ENCODE results near the gene GALNT5. TPM values are rescaled to one million over a fixed set of nuclear protein-coding genes. Genes with fewer than 3 reads are reported as not detected.

Gene GALNT5
- total RNA-seq, 1 donor from 2014 or later = 2.2 TPM

DNA sequence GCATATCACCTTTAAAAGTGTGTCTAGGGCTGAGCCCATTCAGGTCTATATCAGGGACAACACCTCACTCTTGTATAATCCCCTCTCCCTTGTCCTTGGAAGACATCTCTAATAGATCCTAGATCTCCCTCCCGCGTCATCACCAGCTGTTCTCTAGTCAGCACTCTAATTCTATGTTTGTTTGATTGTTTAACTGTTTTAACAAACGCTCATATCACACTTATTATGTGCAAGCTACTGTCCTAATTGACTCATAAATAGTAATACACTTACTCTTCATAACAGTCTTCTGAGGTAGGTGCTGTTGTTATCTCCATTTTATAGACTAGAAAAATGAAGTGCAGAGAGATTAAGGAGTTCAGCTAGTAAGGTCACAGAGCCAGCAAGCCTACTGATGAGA lies 69.7 kb downstream of the GALNT5 start:
- Mint-ChIP-seq H3K4me3 (ENCODE audit: unreplicated experiment) (no peak overlapping the region), H3K27ac (ENCODE audit: unreplicated experiment) (no peak overlapping the region), H3K9me3 (ENCODE audit: unreplicated experiment) (no peaks in the 10 kb centered on the region), H3K4me1 (ENCODE audit: low read depth, unreplicated experiment) (peaks cover 2% of the 10 kb centered on the region), H3K36me3 (ENCODE audit: low read depth, unreplicated experiment) (no peaks in the 10 kb centered on the region), H3K27me3 (ENCODE audit: low read depth, unreplicated experiment) (no peaks in the 10 kb centered on the region)
- Histone ChIP-seq H3K36me3 (ENCODE audit: insufficient read depth, low read length) (no peaks in the 10 kb centered on the region), H4K20me1 (ENCODE audit: insufficient read depth, low read length) (no peaks in the 10 kb centered on the region), H3K4me3 (ENCODE audit: insufficient read depth, low read depth, low read length) (no peak overlapping the region), H3K4me2 (ENCODE audit: low read length) (no peak overlapping the region), H3K79me2 (ENCODE audit: insufficient read depth, low read length) (no peaks in the 10 kb centered on the region), H3K27me3 (ENCODE audit: insufficient read depth, low read length) (no peaks in the 10 kb centered on the region), H3K27ac (ENCODE audit: low read depth, low read length) (no peak overlapping the region), H3K9me3 (ENCODE audit: insufficient read depth, low read depth, low read length) (no peaks in the 10 kb centered on the region), H3K9ac (ENCODE audit: low read length) (no peak overlapping the region), H2AFZ (ENCODE audit: low read depth, low read length) (no peak overlapping the region), H3K4me1 (ENCODE audit: insufficient read depth, low read length) (no peaks in the 10 kb centered on the region)
- TF ChIP-seq, protein P1, sequence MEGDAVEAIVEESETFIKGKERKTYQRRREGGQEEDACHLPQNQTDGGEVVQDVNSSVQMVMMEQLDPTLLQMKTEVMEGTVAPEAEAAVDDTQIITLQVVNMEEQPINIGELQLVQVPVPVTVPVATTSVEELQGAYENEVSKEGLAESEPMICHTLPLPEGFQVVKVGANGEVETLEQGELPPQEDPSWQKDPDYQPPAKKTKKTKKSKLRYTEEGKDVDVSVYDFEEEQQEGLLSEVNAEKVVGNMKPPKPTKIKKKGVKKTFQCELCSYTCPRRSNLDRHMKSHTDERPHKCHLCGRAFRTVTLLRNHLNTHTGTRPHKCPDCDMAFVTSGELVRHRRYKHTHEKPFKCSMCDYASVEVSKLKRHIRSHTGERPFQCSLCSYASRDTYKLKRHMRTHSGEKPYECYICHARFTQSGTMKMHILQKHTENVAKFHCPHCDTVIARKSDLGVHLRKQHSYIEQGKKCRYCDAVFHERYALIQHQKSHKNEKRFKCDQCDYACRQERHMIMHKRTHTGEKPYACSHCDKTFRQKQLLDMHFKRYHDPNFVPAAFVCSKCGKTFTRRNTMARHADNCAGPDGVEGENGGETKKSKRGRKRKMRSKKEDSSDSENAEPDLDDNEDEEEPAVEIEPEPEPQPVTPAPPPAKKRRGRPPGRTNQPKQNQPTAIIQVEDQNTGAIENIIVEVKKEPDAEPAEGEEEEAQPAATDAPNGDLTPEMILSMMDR (IDR thresholded peaks at IDR 0.05; ENCODE audit: insufficient read depth, low read depth, low read length) = no peak
- TF ChIP-seq EZH2 (IDR thresholded peaks at IDR 0.05; ENCODE audit: insufficient read depth, low read length) = no peak
- FAIRE-seq = no peak
- DNase-seq (ENCODE audit: low read depth) = no peak

DNA sequence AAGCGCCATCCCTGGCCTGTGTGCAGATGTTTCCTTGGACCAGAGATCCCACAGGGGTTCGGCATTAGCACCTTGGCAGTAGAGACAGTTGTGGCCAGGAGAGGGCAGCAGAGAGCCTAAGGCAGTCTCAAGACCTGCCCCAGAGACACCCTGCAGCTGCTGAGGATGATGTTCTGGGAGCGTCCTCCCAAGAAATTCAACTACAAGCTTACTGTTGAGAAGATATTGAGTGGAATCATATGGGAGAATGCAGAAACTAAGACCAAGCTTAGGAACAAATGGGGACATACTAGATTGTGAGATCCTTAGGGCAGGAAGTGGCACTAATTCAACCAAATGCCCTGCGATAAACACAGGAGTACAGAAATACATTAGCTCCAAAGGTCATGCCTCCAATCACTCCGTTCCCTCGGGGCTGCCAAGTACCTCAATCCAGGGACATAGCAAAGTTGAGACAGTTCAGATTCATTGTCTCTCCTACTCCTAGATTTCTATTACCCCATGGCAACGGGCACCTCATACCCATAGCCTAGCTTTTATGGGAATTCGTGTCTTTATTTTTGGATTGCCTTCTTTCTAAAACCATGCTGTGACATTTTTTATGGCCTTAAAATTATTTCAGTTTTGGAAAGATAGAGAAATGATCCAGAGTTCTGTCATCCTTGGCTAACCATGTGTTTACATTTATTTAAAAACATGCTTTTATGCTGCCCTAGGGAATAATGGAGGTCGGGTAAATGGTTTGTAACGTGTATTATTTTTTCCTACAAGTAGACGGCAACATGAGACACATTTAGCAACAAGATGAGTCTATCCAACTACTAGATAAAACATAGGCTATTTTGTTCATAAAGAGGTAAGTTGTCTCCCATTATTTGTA lies 70.4 kb downstream of the GALNT5 start:
- no peak for TF ChIP-seq EZH2 (IDR thresholded peaks at IDR 0.05; ENCODE audit: insufficient read depth, low read length)
- TF ChIP-seq, protein P1 (IDR thresholded peaks at IDR 0.05; ENCODE audit: insufficient read depth, low read depth, low read length) = peak; percentile 80
- H3K9ac ChIP-seq (ENCODE audit: low read length) = no peak overlapping the region
- H3K4me3 ChIP-seq (ENCODE audit: insufficient read depth, low read depth, low read length) = no peak overlapping the region
- no peaks in the 10 kb centered on the region for H3K36me3 Mint-ChIP-seq (ENCODE audit: low read depth, unreplicated experiment)
- no peaks in the 10 kb centered on the region for H3K9me3 Mint-ChIP-seq (ENCODE audit: unreplicated experiment)
- no peak overlapping the region for H3K27ac Mint-ChIP-seq (ENCODE audit: unreplicated experiment)
- H3K4me1 ChIP-seq (ENCODE audit: insufficient read depth, low read length) = no peaks in the 10 kb centered on the region
- no peaks in the 10 kb centered on the region for H3K9me3 ChIP-seq (ENCODE audit: insufficient read depth, low read depth, low read length)
- peak; percentile 88 for FAIRE-seq
- no peak overlapping the region for H3K27ac ChIP-seq (ENCODE audit: low read depth, low read length)
- peaks cover 2% of the 10 kb centered on the region for H3K4me1 Mint-ChIP-seq (ENCODE audit: low read depth, unreplicated experiment)
- H3K36me3 ChIP-seq (ENCODE audit: insufficient read depth, low read length) = no peaks in the 10 kb centered on the region
- H2AFZ ChIP-seq (ENCODE audit: low read depth, low read length) = no peak overlapping the region
- H3K27me3 Mint-ChIP-seq (ENCODE audit: low read depth, unreplicated experiment) = no peaks in the 10 kb centered on the region
- H3K27me3 ChIP-seq (ENCODE audit: insufficient read depth, low read length) = no peaks in the 10 kb centered on the region
- H4K20me1 ChIP-seq (ENCODE audit: insufficient read depth, low read length) = no peaks in the 10 kb centered on the region
- no peaks in the 10 kb centered on the region for H3K79me2 ChIP-seq (ENCODE audit: insufficient read depth, low read length)
- H3K4me3 Mint-ChIP-seq (ENCODE audit: unreplicated experiment) = no peak overlapping the region
- no peak overlapping the region for H3K4me2 ChIP-seq (ENCODE audit: low read length)
- DNase-seq (ENCODE audit: low read depth) = peak; percentile 32

DNA sequence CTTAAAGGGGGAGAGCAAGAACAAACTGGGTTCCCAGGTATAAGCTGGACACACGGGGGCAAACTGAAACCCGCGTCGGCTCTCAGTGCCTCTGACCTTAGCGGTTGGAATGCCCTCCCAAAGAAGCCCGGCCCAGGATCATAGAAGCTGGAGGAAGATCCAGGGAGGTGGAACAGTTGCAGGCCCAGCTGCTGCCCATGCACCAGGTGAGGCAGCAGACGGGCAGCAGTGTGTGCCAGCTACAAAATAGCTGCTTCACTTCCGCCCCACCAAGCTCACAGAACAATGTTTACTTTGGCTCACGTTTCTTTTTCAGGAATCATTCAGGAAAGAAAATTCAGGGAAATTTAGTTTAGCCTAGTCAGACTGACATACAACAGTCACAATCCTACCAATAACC lies 72.0 kb downstream of the GALNT5 start:
- Histone ChIP-seq H3K9me3 (ENCODE audit: insufficient read depth, low read depth, low read length) (no peaks in the 10 kb centered on the region), H3K4me1 (ENCODE audit: insufficient read depth, low read length) (no peaks in the 10 kb centered on the region), H4K20me1 (ENCODE audit: insufficient read depth, low read length) (no peaks in the 10 kb centered on the region), H3K27me3 (ENCODE audit: insufficient read depth, low read length) (no peaks in the 10 kb centered on the region), H3K9ac (ENCODE audit: low read length) (no peak overlapping the region), H3K4me2 (ENCODE audit: low read length) (no peak overlapping the region), H3K36me3 (ENCODE audit: insufficient read depth, low read length) (no peaks in the 10 kb centered on the region), H3K4me3 (ENCODE audit: insufficient read depth, low read depth, low read length) (no peak overlapping the region), H3K79me2 (ENCODE audit: insufficient read depth, low read length) (no peaks in the 10 kb centered on the region), H3K27ac (ENCODE audit: low read depth, low read length) (no peak overlapping the region), H2AFZ (ENCODE audit: low read depth, low read length) (no peak overlapping the region)
- Mint-ChIP-seq H3K27me3 (ENCODE audit: low read depth, unreplicated experiment) (no peaks in the 10 kb centered on the region), H3K27ac (ENCODE audit: unreplicated experiment) (no peak overlapping the region), H3K4me1 (ENCODE audit: low read depth, unreplicated experiment) (no peaks in the 10 kb centered on the region), H3K9me3 (ENCODE audit: unreplicated experiment) (no peaks in the 10 kb centered on the region), H3K4me3 (ENCODE audit: unreplicated experiment) (no peak overlapping the region), H3K36me3 (ENCODE audit: low read depth, unreplicated experiment) (no peaks in the 10 kb centered on the region)
- DNase-seq (ENCODE audit: low read depth) = no peak
- FAIRE-seq = no peak
- TF ChIP-seq, protein P1 (IDR thresholded peaks at IDR 0.05; ENCODE audit: insufficient read depth, low read depth, low read length) = no peak
- TF ChIP-seq EZH2 (IDR thresholded peaks at IDR 0.05; ENCODE audit: insufficient read depth, low read length) = no peak
